IPS-15b (cell line): ENCODE data around the gene MAGED4.
"Not testable (repeated sequence)": the region's sequence is repeated elsewhere in the genome, so short reads cannot be mapped to it uniquely, and the experiment has no call there.

Source experiments
- H3K27me3 ChIP-seq: one replicate; pipeline ENCODE4 v1.6.1; 2013; ENCODE audit warnings: low read length; ENCODE audit not compliant: control insufficient read depth, insufficient read depth
- H3K36me3 ChIP-seq: one replicate; pipeline ENCODE4 v1.6.1; 2013; ENCODE audit warnings: low read length; ENCODE audit not compliant: control insufficient read depth, insufficient read depth
- H3K4me1 ChIP-seq: one replicate; pipeline ENCODE4 v1.6.1; 2013; ENCODE audit warnings: mild to moderate bottlenecking, low read length; ENCODE audit not compliant: control insufficient read depth, insufficient read depth
- H3K4me3 ChIP-seq: one replicate; pipeline ENCODE4 v1.5.1; 2013; ENCODE audit warnings: low read depth, low read length
- H3K9ac ChIP-seq: one replicate; pipeline ENCODE4 v1.6.1; 2013; ENCODE audit warnings: low read depth, mild to moderate bottlenecking, low read length
- H3K9me3 ChIP-seq: one replicate; pipeline ENCODE4 v1.6.1; 2013; ENCODE audit warnings: mild to moderate bottlenecking, low read length; ENCODE audit not compliant: control insufficient read depth, insufficient read depth

The MAGED4 gene, protein sequence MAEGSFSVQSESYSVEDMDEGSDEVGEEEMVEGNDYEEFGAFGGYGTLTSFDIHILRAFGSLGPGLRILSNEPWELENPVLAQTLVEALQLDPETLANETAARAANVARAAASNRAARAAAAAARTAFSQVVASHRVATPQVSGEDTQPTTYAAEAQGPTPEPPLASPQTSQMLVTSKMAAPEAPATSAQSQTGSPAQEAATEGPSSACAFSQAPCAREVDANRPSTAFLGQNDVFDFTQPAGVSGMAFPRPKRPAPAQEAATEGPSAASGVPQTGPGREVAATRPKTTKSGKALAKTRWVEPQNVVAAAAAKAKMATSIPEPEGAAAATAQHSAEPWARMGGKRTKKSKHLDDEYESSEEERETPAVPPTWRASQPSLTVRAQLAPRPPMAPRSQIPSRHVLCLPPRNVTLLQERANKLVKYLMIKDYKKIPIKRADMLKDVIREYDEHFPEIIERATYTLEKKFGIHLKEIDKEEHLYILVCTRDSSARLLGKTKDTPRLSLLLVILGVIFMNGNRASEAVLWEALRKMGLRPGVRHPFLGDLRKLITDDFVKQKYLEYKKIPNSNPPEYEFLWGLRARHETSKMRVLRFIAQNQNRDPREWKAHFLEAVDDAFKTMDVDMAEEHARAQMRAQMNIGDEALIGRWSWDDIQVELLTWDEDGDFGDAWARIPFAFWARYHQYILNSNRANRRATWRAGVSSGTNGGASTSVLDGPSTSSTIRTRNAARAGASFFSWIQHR

DNA sequence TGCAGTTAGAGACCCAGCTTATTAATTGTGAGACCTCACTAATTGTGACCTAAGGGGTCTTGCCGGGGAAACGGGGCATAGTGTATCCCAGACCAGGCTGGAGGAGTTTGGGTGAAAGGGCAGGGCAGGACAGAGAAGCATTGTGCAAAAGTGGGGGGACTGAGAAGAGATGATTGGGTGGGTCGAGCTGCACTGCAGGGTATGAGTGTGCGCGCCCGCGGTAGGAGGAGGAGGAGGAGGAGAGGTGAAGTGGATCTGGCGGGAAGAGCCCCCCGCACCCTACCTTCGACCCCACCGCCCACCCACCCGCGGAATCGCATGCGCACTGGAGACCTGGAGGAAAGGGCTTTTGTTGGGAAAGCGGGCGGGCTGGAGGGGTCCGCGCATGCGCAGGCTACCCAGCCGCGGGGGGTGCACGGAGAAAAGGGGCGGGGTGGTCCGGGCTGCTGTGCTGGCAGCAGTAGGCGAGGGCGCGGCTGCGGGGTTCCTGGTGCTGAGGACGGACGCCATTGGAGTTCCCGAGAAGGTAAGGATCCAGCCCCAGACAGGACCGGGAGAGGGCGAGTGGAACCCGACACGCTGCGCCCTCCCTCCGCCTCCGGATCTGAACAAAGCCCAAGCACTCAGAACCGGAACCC, at the start of gene MAGED4:
TSS of gene MAGED4 (plus strand) at position 449 of the 638 bp plus-strand sequence. CDS start 1,035 bp downstream, outside the sequence.
- H3K4me3 ChIP-seq, H3K9me3 ChIP-seq, H3K9ac ChIP-seq, H3K4me1 ChIP-seq, H3K27me3 ChIP-seq, H3K36me3 ChIP-seq: not testable (repeated sequence)

GRCh38 chrX:52138830-52139544, 45.7 kb upstream of the MAGED4 start:
- Histone ChIP-seq H3K9ac (no peak overlapping the region), H3K4me3 (no peak overlapping the region), H3K9me3 (no peaks in the 10 kb centered on the region), H3K27me3 (no peaks in the 10 kb centered on the region), H3K4me1 (no peaks in the 10 kb centered on the region), H3K36me3 (no peaks in the 10 kb centered on the region)

DNA sequence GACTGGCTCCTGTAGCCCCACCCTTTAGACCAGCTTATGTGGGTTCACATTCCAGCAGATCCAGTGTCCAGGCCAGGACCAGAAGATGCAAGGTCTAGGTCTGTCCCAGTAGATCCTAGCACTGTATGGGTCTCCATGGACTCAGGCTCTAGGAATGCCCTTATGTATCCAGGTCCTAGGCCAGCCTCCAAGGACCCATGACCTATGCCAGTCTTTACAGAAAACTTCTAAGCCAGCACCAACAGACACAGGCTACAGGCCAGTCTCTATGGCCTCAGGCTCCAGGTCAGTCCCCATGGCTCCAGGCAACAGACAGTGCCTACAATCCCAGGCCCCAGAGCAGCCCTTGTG, 45.2 kb upstream of the MAGED4 start:
- H3K9me3 ChIP-seq: no peaks in the 10 kb centered on the region
- no peak overlapping the region for H3K9ac ChIP-seq
- no peak overlapping the region for H3K4me3 ChIP-seq
- no peaks in the 10 kb centered on the region for H3K36me3 ChIP-seq
- H3K4me1 ChIP-seq: no peaks in the 10 kb centered on the region
- no peaks in the 10 kb centered on the region for H3K27me3 ChIP-seq

DNA sequence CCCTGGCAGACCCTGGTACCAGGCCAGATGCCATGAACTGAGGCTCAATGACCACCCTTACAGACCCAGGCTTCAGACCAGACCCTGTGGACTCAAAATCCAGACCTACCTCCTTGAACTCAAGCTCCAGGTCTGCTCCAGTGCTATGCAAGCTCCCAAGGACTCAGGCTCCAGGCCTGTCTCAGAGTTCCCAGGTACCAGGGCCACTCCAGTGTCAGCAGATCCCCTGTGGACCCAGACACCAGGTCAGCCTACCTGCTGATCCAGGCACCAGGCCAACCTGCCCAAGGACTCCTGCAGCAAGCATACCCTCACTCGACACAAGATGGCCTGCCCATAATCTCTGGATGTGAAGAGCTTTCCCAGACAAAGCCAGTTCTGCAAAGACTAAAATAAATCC, 44.7 kb upstream of the MAGED4 start:
- Histone ChIP-seq H3K27me3 (no peaks in the 10 kb centered on the region), H3K4me1 (no peaks in the 10 kb centered on the region), H3K9me3 (no peaks in the 10 kb centered on the region), H3K9ac (no peak overlapping the region), H3K36me3 (no peaks in the 10 kb centered on the region), H3K4me3 (no peak overlapping the region)

- H3K9ac ChIP-seq, H3K9me3 ChIP-seq, H3K36me3 ChIP-seq, H3K4me3 ChIP-seq, H3K4me1 ChIP-seq, H3K27me3 ChIP-seq: not testable (repeated sequence)
Observed at GRCh38 chrX:52150667-52151066, 34.0 kb upstream of the MAGED4 start.

- not testable (repeated sequence) for H3K27me3 ChIP-seq, H3K9ac ChIP-seq, H3K4me1 ChIP-seq, H3K4me3 ChIP-seq, H3K36me3 ChIP-seq, H3K9me3 ChIP-seq
Observed at GRCh38 chrX:52160140-52160539, 24.5 kb upstream of the MAGED4 start.

DNA sequence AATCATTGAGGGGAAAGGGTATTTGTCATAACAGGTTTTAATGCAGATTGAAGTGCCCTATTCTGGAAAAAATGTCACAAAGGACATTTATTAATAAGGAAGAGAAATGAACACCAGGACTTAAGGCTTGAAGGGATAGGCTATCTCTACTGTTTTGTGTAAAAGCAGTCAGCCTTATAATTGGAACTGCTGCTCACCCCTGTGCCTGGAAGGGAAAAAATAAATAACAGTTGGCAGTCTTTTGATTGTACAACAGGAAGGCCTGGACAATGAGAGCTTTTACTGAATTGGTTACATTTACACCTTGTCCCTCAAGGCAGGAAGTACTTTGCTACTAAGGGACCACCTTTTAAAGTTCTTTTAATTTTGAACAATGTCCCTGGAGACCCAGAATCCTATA, 17.8 kb upstream of the MAGED4 start:
- no peaks in the 10 kb centered on the region for H3K4me1 ChIP-seq
- H3K36me3 ChIP-seq: no peaks in the 10 kb centered on the region
- no peaks in the 10 kb centered on the region for H3K27me3 ChIP-seq
- no peaks in the 10 kb centered on the region for H3K9me3 ChIP-seq
- no peak overlapping the region for H3K4me3 ChIP-seq
- H3K9ac ChIP-seq: no peak overlapping the region

GRCh38 chrX:52171055-52171454, 13.6 kb upstream of the MAGED4 start:
- H3K4me1 ChIP-seq, H3K27me3 ChIP-seq, H3K4me3 ChIP-seq, H3K9ac ChIP-seq, H3K9me3 ChIP-seq, H3K36me3 ChIP-seq: not testable (repeated sequence)

DNA sequence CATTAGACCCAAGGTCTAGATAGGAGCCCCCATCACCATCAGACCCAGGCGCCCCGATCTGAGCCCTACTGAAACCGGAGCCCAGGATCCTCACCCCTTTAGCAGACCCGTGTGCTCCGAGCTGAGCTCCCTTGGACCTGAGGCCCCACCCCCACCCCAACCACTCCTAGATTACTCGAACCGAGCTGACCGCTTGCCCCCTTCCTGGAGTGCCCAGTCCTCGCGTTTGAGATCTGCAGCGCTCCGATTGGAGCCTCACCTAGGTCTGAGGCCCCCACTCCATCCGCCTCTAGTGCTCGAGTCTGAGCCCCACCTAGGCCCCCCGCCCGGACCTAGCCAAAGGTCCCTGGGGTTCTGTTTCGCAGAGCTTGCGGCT, 378 bp downstream of the MAGED4 start:
- H3K4me1 ChIP-seq, H3K36me3 ChIP-seq, H3K9me3 ChIP-seq, H3K27me3 ChIP-seq, H3K9ac ChIP-seq, H3K4me3 ChIP-seq: not testable (repeated sequence)

DNA sequence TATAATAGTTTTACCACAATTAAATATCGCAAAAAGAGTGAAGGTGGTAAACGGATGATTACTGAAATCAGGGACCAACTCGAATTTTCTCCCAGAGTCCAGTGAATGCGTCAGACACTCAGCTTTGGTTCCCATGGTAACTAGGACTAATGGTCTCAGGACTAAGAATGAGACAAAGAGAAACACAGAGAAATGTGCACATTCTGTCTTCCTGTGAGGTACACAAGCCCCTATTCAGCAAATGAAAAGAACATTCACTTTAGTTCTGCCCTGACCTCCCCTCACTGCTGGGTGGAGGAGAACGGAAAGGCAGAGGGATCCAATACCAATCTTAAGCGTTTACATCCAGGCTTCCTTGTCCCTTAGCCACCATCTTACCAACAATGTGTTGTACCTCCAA, 26.7 kb downstream of the MAGED4 start:
- H3K9ac ChIP-seq, H3K27me3 ChIP-seq, H3K4me1 ChIP-seq, H3K36me3 ChIP-seq, H3K4me3 ChIP-seq, H3K9me3 ChIP-seq: not testable (repeated sequence)

- H3K4me1 ChIP-seq: no peaks in the 10 kb centered on the region
- no peaks in the 10 kb centered on the region for H3K36me3 ChIP-seq
- H3K9me3 ChIP-seq: no peaks in the 10 kb centered on the region
- H3K9ac ChIP-seq: no peak overlapping the region
- no peaks in the 10 kb centered on the region for H3K27me3 ChIP-seq
- no peak overlapping the region for H3K4me3 ChIP-seq
Observed at GRCh38 chrX:52213276-52213675, 28.6 kb downstream of the MAGED4 start.
